Neutrophil (primary cell): Measurements from ENCODE around the gene FES.
A peak's percentile ranks its signal among the peaks of the same experiment; 100 is the strongest.

Source experiments
- H3K27ac ChIP-seq: fragments of 200-600 bp; sonication (generic); 2 replicates; pipeline ENCODE4 v1.5.1; 2016; ENCODE audit warnings: mild to moderate bottlenecking, moderate library complexity
- H3K27me3 ChIP-seq: fragments of 200-600 bp; sonication (generic); 2 replicates; pipeline ENCODE4 v1.6.0; 2016; ENCODE audit warnings: mild to moderate bottlenecking
- H3K36me3 ChIP-seq: fragments of 200-600 bp; sonication (generic); 2 replicates; pipeline ENCODE4 v1.5.1; 2017
- H3K4me1 ChIP-seq, 2 experiments: fragments of 200-600 bp in 1 of 2; sonication (generic) in 1 of 2; 1 replicate in 1 of 2; 2 replicates in 1 of 2; pipeline versions ENCODE4 v1.5.1 to v1.6.1; 2013 to 2016; ENCODE audit warnings: low read depth in 1 of 2, low read length in 1 of 2, mild to moderate bottlenecking in 1 of 2, moderate library complexity in 1 of 2; ENCODE audit not compliant: control insufficient read depth in 1 of 2, insufficient read depth in 1 of 2
- H3K4me3 ChIP-seq, 2 experiments: fragments of 200-600 bp in 1 of 2; sonication (generic) in 1 of 2; 1 replicate in 1 of 2; 2 replicates in 1 of 2; pipeline ENCODE4 v1.5.1; 2013 to 2016; ENCODE audit warnings: low read depth in 1 of 2, low read length in 1 of 2, mild to moderate bottlenecking in 1 of 2, moderate library complexity in 1 of 2
- H3K9me3 ChIP-seq: fragments of 200-600 bp; sonication (generic); 2 replicates; pipeline ENCODE4 v1.5.1; 2016
- CTCF ChIP-seq: fragments of 200-600 bp; sonication (generic); IDR thresholded peaks from 2 replicates; pipeline ENCODE4 v1.5.1; 2016; ENCODE audit warnings: antibody characterized with exemption

FES gene

DNA sequence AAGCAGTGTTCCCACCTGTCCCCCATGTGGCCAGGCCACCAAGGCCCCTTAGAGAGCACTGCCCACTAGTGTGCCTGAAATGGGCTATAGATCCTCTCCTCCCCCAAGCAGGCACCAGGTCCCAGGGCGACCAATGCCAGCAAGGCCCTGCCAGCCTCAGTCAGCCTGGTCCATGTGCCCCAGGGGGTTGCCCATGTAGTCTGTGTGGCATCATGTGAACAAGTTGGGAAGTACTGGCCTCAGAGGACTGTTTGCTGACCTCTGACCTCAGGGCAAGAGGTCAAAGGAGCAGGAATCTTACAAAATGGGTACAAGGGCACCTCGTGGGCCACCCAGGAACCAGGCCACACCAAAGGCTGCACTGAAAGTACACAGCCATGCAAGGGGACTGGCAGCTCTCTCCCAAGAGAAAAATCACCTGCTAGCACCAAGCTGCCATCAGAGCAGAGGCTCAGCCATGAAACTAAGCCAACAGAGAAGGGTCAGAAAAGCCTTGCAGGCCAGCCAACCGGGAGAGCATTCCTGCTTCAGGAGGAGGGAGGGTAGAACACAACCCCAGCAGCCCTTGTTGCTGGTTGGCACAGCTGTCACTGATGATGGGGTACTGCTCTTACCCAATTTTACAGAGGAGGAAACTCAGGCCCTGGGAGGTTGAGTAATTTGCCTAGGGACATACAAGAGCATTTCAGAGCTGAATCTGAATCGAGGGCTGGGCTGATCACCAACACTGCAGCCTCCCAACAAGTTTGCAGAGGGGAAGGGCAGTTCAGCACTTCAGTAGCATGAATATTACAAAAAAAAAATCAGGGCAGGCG lies 21.1 kb upstream of the FES start:
- H3K27me3 ChIP-seq: no peaks in the 10 kb centered on the region
- peaks cover 56 to 66% of the 10 kb centered on the region in 2 experiments for H3K4me1 ChIP-seq
- H3K36me3 ChIP-seq: no peaks in the 10 kb centered on the region
- H3K9me3 ChIP-seq: no peaks in the 10 kb centered on the region
- no peak for TF ChIP-seq CTCF
- peak overlapping the region; percentile 88 for H3K27ac ChIP-seq
- H3K4me3 ChIP-seq: peak overlapping the region; percentile 12 to 19

GRCh38 chr15:90863987-90864386 lies 20.3 kb upstream of the FES start:
- Histone ChIP-seq H3K4me3 (peak overlapping the region; percentile 12 to 19), H3K27ac (peak overlapping the region; percentile 88), H3K4me1 (peaks cover 57 to 71% of the 10 kb centered on the region in 2 experiments), H3K27me3 (no peaks in the 10 kb centered on the region), H3K36me3 (no peaks in the 10 kb centered on the region), H3K9me3 (no peaks in the 10 kb centered on the region)
- TF ChIP-seq CTCF: no peak

GRCh38 chr15:90864507-90864906 lies 19.8 kb upstream of the FES start:
- Histone ChIP-seq H3K36me3 (no peaks in the 10 kb centered on the region), H3K9me3 (no peaks in the 10 kb centered on the region), H3K4me1 (peaks cover 57 to 71% of the 10 kb centered on the region in 2 experiments), H3K27ac (peak overlapping the region; percentile 88), H3K27me3 (no peaks in the 10 kb centered on the region), H3K4me3 (no peak overlapping the region)
- TF ChIP-seq CTCF: no peak

- no peaks in the 10 kb centered on the region for H3K27me3 ChIP-seq
- no peak overlapping the region for H3K4me3 ChIP-seq
- H3K27ac ChIP-seq: no peak overlapping the region
- no peak for TF ChIP-seq CTCF
- peaks cover 57 to 71% of the 10 kb centered on the region in 2 experiments for H3K4me1 ChIP-seq
- H3K9me3 ChIP-seq: no peaks in the 10 kb centered on the region
- no peaks in the 10 kb centered on the region for H3K36me3 ChIP-seq
These were observed 18.6 kb upstream of the FES start for GRCh38 chr15:90865702-90866101.

- peaks cover 57 to 69% of the 10 kb centered on the region in 2 experiments for H3K4me1 ChIP-seq
- TF ChIP-seq CTCF: no peak
- H3K27me3 ChIP-seq: no peaks in the 10 kb centered on the region
These were observed 18.1 kb upstream of the FES start for GRCh38 chr15:90866161-90866715.

More at GRCh38 chr15:90866161-90866715, 18.1 kb upstream of the FES start:
- H3K36me3 ChIP-seq: no peaks in the 10 kb centered on the region
- no peaks in the 10 kb centered on the region for H3K9me3 ChIP-seq
- no peak overlapping the region for H3K4me3 ChIP-seq
- peak overlapping the region; percentile 23 for H3K27ac ChIP-seq
